Spleen (tissue), 7 donors: ENCODE data around the gene KLHDC10.

Experiments
- POLR2A ChIP-seq, 3 donors: fragments of 450-650 bp; IDR thresholded peaks; one replicate each; pipeline ENCODE4 v1.5.1; 2017; ENCODE audit warnings: antibody characterized with exemption in 3 of 3, mild to moderate bottlenecking in 1 of 3
- TF ChIP-seq, protein P1 (sequence below), 11 experiments: fragments of 200-600 bp in 7 of 11; fragments of 450-650 bp in 4 of 11; sonication (generic) in 4 of 11; IDR thresholded peaks in 8 of 11; conservative IDR thresholded peaks in 3 of 11; 1 replicate in 7 of 11; 2 replicates in 4 of 11; pipeline versions ENCODE4 v1.4.0 to v1.8.0; 2016 to 2021; ENCODE audit warnings: antibody characterized with exemption in 11 of 11, inconsistent platforms in 4 of 11, mild to moderate bottlenecking in 1 of 11
- donor health status: DM: no; HTN: no; CAD: no; lungs with moderate emphysema.
- donor health status: DM: no; HTN: no; CAD: no.
- donor health status: DM: no; HTN: no; CAD: no.

GRCh38 chr7:130134726-130135125 lies 64.4 kb downstream of the KLHDC10 start:
- TF ChIP-seq POLR2A (IDR thresholded peaks at IDR 0.05), result no peak
- TF ChIP-seq, protein P1, sequence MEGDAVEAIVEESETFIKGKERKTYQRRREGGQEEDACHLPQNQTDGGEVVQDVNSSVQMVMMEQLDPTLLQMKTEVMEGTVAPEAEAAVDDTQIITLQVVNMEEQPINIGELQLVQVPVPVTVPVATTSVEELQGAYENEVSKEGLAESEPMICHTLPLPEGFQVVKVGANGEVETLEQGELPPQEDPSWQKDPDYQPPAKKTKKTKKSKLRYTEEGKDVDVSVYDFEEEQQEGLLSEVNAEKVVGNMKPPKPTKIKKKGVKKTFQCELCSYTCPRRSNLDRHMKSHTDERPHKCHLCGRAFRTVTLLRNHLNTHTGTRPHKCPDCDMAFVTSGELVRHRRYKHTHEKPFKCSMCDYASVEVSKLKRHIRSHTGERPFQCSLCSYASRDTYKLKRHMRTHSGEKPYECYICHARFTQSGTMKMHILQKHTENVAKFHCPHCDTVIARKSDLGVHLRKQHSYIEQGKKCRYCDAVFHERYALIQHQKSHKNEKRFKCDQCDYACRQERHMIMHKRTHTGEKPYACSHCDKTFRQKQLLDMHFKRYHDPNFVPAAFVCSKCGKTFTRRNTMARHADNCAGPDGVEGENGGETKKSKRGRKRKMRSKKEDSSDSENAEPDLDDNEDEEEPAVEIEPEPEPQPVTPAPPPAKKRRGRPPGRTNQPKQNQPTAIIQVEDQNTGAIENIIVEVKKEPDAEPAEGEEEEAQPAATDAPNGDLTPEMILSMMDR (IDR thresholded peaks at IDR 0.05 in 8 of 11, conservative IDR thresholded peaks at IDR 0.05 in 3 of 11), result no peak
